Measurements from ENCODE around the gene LRRC8D. TPM values are rescaled to one million over a fixed set of nuclear protein-coding genes. Genes with fewer than 3 reads are reported as not detected.

The LRRC8D gene
- total and polyA plus RNA-seq, 2 of the 4 experiments (the other 2 are of a cell fraction): 34.1 to 35.3 TPM

DNA sequence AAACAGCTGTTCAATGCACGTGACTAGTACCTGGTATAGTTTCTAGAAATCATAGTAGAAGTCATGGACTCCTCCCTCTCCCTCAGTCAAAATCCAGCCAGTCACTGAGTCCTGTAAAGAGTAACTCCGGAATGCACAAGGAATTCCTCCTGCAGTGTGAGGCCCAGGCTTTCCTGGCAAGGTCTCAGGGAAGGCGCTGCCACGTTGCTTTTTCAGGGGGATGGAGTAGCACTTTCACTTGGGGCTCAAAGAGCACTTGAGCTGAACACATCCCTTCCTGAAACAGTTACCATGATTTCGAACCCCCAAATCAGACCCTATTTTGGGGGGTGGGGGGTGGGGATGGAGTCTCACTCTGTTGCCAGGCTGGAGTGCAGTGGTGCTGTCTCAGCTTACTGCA, 26.4 kb upstream of the LRRC8D start:
- H3K27ac ChIP-seq (ENCODE audit: insufficient read depth, low read length): no peak overlapping the region
- no TSS peak for BruUV-seq (replicated peaks)
- 0 out of 2 replicates have a peak, but pooled peaks cover 4% of the 10 kb centered on the region for H3K9me1 ChIP-seq (ENCODE audit: insufficient read depth, low read length)
- CTCF ChIA-PET: no interaction called here
- POLR2A ChIA-PET (ENCODE audit: unreplicated experiment): no interaction called here
- H3K56ac ChIP-seq (ENCODE audit: extremely low read depth, insufficient read depth, low read length): peak overlapping the region; percentile 0; the same call in 1 of the 2 replicates
- no peaks in the 10 kb centered on the region for H3K4me1 ChIP-seq (ENCODE audit: control insufficient read depth, insufficient read depth, low read length)
- no peak overlapping the region for H3K4me3 ChIP-seq (ENCODE audit: insufficient read depth, low read depth, low read length)
- TF ChIP-seq CEBPB (IDR thresholded peaks at IDR 0.05; ENCODE audit: low read depth, low read length) (no peak), FOS (IDR thresholded peaks at IDR 0.05; ENCODE audit: low read depth, low read length) (no peak), POLR2A (IDR thresholded peaks at IDR 0.05; ENCODE audit: low read depth, low read length) (no peak), CHD1 (IDR thresholded peaks at IDR 0.05; ENCODE audit: low read depth, low read length) (no peak), RFX5 (IDR thresholded peaks at IDR 0.05; ENCODE audit: low read depth, low read length) (no peak), MAZ (IDR thresholded peaks at IDR 0.05; ENCODE audit: borderline replicate concordance, low read depth, low read length) (no peak), NFE2L2 (IDR thresholded peaks at IDR 0.05; ENCODE audit: low read depth, low read length) (no peak), RCOR1 (IDR thresholded peaks at IDR 0.05; ENCODE audit: insufficient replicate concordance, low read length) (no peak), MXI1 (IDR thresholded peaks at IDR 0.05; ENCODE audit: borderline replicate concordance, low read depth, low read length) (no peak), SMC3 (IDR thresholded peaks at IDR 0.05; ENCODE audit: low read depth, low read length) (no peak), RAD21 (IDR thresholded peaks at IDR 0.05; ENCODE audit: low read length) (no peak), MAFK (IDR thresholded peaks at IDR 0.05; ENCODE audit: low read depth, low read length) (no peak), BHLHE40 (IDR thresholded peaks at IDR 0.05; ENCODE audit: low read depth, low read length) (no peak)
- TF ChIP-seq, protein P1, sequence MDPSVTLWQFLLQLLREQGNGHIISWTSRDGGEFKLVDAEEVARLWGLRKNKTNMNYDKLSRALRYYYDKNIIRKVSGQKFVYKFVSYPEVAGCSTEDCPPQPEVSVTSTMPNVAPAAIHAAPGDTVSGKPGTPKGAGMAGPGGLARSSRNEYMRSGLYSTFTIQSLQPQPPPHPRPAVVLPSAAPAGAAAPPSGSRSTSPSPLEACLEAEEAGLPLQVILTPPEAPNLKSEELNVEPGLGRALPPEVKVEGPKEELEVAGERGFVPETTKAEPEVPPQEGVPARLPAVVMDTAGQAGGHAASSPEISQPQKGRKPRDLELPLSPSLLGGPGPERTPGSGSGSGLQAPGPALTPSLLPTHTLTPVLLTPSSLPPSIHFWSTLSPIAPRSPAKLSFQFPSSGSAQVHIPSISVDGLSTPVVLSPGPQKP (IDR thresholded peaks at IDR 0.05; ENCODE audit: borderline replicate concordance, low read depth, low read length): no peak
- TF ChIP-seq, protein P2, sequence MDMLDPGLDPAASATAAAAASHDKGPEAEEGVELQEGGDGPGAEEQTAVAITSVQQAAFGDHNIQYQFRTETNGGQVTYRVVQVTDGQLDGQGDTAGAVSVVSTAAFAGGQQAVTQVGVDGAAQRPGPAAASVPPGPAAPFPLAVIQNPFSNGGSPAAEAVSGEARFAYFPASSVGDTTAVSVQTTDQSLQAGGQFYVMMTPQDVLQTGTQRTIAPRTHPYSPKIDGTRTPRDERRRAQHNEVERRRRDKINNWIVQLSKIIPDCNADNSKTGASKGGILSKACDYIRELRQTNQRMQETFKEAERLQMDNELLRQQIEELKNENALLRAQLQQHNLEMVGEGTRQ (IDR thresholded peaks at IDR 0.05; ENCODE audit: low read depth, low read length): no peak
- H3K18ac ChIP-seq (ENCODE audit: low read depth, low read length): no peak overlapping the region
- no peak overlapping the region for H4K5ac ChIP-seq (ENCODE audit: low read depth, low read length)
- no peaks in the 10 kb centered on the region for H3K9me3 ChIP-seq (ENCODE audit: control insufficient read depth, insufficient read depth, low read length)
- H4K20me1 ChIP-seq (ENCODE audit: insufficient read depth, low read length): no peaks in the 10 kb centered on the region
- no peaks in the 10 kb centered on the region for H3K27me3 ChIP-seq (ENCODE audit: control insufficient read depth, insufficient read depth, low read length)
- H3K4me2 ChIP-seq (ENCODE audit: low read depth, low read length): no peak overlapping the region
- H2AK5ac ChIP-seq (ENCODE audit: low read depth, low read length): no peak overlapping the region
- H3K14ac ChIP-seq (replicated peaks; ENCODE audit: low read depth, low read length): peak overlapping the region; percentile 9; the same call in 1 of the 2 replicates
- peak; percentile 96 for ATAC-seq (ENCODE audit: low read depth)
- no peak overlapping the region for H2BK15ac ChIP-seq (ENCODE audit: low read depth, low read length)
- no peak overlapping the region for H2AK9ac ChIP-seq (replicated peaks; ENCODE audit: low read depth, low read length, poor library complexity)
- no peak overlapping the region for H2BK20ac ChIP-seq (ENCODE audit: low read depth, low read length)
- peak overlapping the region; percentile 79 for H2AFZ ChIP-seq (replicated peaks; ENCODE audit: low read length, poor library complexity)
- no peak overlapping the region for H3K9ac ChIP-seq (ENCODE audit: low read depth, low read length)
- peak; percentile 60 for DNase-seq
- dilution Hi-C loops (cut with HindIII; ENCODE audit: low sequenced_read_pairs, unreplicated experiment) (no loop called here), in situ Hi-C loops (cut with MboI; ENCODE audit: low sequenced_read_pairs) (no loop called here), intact Hi-C loops (cut with micrococcal nuclease) (no loop called here)
- H3K36me3 ChIP-seq (ENCODE audit: control insufficient read depth, insufficient read depth, low read length): no peaks in the 10 kb centered on the region
- H3K79me1 ChIP-seq (ENCODE audit: low read depth in 1 of 2, low read length in 2 of 2): no peaks in the 10 kb centered on the region
- no peak overlapping the region for H2BK120ac ChIP-seq (ENCODE audit: low read depth, low read length)
- no CpG with 5 or more reads among the region's 5 CpGs for WGBS, 2 experiments (ENCODE audit: extremely low coverage in 2 of 2, insufficient read length in 1 of 2)
- no peak overlapping the region for H4K8ac ChIP-seq (ENCODE audit: low read depth in 2 of 2, low read length in 2 of 2)
- no peak overlapping the region for H2BK5ac ChIP-seq (ENCODE audit: low read depth, low read length, poor library complexity, severe bottlenecking)
- no peak overlapping the region for H3K23ac ChIP-seq (ENCODE audit: low read depth, low read length)
- no peak overlapping the region for H4K91ac ChIP-seq (ENCODE audit: insufficient read depth, low read depth, low read length)
- H3K4ac ChIP-seq (ENCODE audit: low read depth, low read length): no peak overlapping the region
